Duodenal mucosa (tissue), 2 donors: ENCODE results near the gene VDAC2.
"Not testable (repeated sequence)": the region's sequence is repeated elsewhere in the genome, so short reads cannot be mapped to it uniquely, and the experiment has no call there.

Experiments
- H3K27ac ChIP-seq: one replicate; pipeline ENCODE4 v1.7.0; 2013; ENCODE audit warnings: low read depth, low read length
- H3K27me3 ChIP-seq, 2 donors: one replicate each; pipeline ENCODE4 v1.7.0; 2013; ENCODE audit warnings: low read length in 2 of 2, control low read depth in 1 of 2; ENCODE audit not compliant: insufficient read depth in 2 of 2, control insufficient read depth in 1 of 2
- H3K36me3 ChIP-seq, 2 donors: one replicate each; pipeline ENCODE4 v1.7.0; 2013; ENCODE audit warnings: low read length in 2 of 2, control low read depth in 1 of 2; ENCODE audit not compliant: insufficient read depth in 2 of 2, control insufficient read depth in 1 of 2
- H3K4me1 ChIP-seq, 2 donors: one replicate each; pipeline ENCODE4 v1.7.0; 2013; ENCODE audit warnings: low read length in 2 of 2, control low read depth in 1 of 2; ENCODE audit not compliant: insufficient read depth in 2 of 2, control insufficient read depth in 1 of 2
- H3K4me3 ChIP-seq, 2 donors: one replicate each; pipeline ENCODE4 v1.7.0; 2013; ENCODE audit warnings: low read length in 2 of 2, low read depth in 1 of 2
- H3K9ac ChIP-seq, 2 donors: one replicate each; pipeline ENCODE4 v1.7.0; 2013; ENCODE audit warnings: low read length in 2 of 2, low read depth in 1 of 2
- H3K9me3 ChIP-seq, 2 donors: one replicate each; pipeline ENCODE4 v1.7.0; 2013; ENCODE audit warnings: low read length in 2 of 2, control low read depth in 1 of 2; ENCODE audit not compliant: control insufficient read depth in 1 of 2

VDAC2 gene

GRCh38 chr10:75180592-75180991, 30.0 kb upstream of the VDAC2 start:
- no peaks in the 10 kb centered on the region for H3K27me3 ChIP-seq
- peaks cover 0 to 8% of the 10 kb centered on the region in 2 donors for H3K4me1 ChIP-seq
- H3K9ac ChIP-seq, result no peak overlapping the region
- peaks cover 4 to 15% of the 10 kb centered on the region in 2 donors for H3K36me3 ChIP-seq
- no peak overlapping the region for H3K27ac ChIP-seq
- H3K9me3 ChIP-seq, result no peaks in the 10 kb centered on the region
- H3K4me3 ChIP-seq, result no peak overlapping the region

GRCh38 chr10:75181073-75181472, 29.5 kb upstream of the VDAC2 start:
- Histone ChIP-seq H3K27me3 (no peaks in the 10 kb centered on the region), H3K36me3 (peaks cover 4 to 15% of the 10 kb centered on the region in 2 donors), H3K9ac (no peak overlapping the region), H3K27ac (no peak overlapping the region), H3K4me3 (no peak overlapping the region), H3K9me3 (no peaks in the 10 kb centered on the region), H3K4me1 (peaks cover 0 to 8% of the 10 kb centered on the region in 2 donors)

DNA sequence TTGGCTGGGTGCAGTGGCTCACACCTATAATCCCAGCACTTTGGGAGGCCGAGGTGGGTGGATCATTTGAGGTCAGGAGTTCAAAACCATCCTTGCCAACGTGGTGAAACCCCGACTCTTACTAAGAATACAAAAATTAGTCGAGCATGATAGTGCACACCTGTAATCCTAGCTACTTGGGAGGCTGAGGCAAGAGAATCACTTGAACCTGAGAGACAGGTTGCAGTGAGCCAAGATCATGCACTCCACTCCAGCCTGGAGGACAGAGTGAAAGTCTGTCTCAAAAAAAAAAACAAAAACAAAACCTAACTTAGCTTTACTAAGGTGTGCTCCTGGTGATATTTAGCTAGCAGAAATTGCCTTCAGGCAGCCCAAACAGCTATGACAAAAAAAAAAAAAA, 24.3 kb upstream of the VDAC2 start:
- Histone ChIP-seq H3K27me3 (no peaks in the 10 kb centered on the region), H3K4me1 (peaks cover under 1 to 3% of the 10 kb centered on the region in 2 donors), H3K36me3 (no peaks in the 10 kb centered on the region), H3K9ac (no peak overlapping the region), H3K9me3 (no peaks in the 10 kb centered on the region), H3K27ac (no peak overlapping the region), H3K4me3 (no peak overlapping the region)

DNA sequence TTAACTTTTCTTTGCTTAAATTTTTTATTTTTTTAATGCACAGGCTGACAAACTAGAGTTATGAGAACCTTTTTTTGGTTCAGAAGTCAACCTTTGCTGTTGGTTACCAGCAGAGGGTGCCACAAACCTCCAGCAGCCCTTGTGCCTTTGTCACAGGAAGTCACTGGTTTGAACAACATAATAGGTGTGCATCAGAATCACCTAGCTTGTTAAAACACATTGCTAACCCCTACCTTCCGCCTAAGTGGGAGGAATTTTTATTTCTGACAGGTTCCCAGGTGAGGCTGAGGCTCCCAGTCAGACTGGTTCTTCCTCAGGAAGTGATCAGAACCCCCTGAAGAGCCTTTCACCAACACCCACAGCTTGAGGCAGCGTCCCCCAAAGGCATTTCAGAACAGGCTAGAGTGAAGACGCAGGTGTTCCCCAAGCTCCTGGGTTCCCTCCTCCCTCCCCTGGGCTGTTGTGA, 22.6 kb upstream of the VDAC2 start:
- no peak overlapping the region for H3K9ac ChIP-seq
- no peak overlapping the region for H3K4me3 ChIP-seq
- peaks cover 7% of the 10 kb centered on the region in 2 donors for H3K4me1 ChIP-seq
- no peaks in the 10 kb centered on the region for H3K36me3 ChIP-seq
- no peak overlapping the region for H3K27ac ChIP-seq
- no peaks in the 10 kb centered on the region for H3K9me3 ChIP-seq
- no peaks in the 10 kb centered on the region for H3K27me3 ChIP-seq

GRCh38 chr10:75188522-75188921, 22.1 kb upstream of the VDAC2 start:
- not testable (repeated sequence) for H3K36me3 ChIP-seq, H3K4me1 ChIP-seq, H3K4me3 ChIP-seq, H3K27ac ChIP-seq, H3K9me3 ChIP-seq, H3K9ac ChIP-seq, H3K27me3 ChIP-seq

- H3K4me3 ChIP-seq, result no peak overlapping the region
- no peaks in the 10 kb centered on the region for H3K27me3 ChIP-seq
- H3K36me3 ChIP-seq, result no peaks in the 10 kb centered on the region
- H3K9ac ChIP-seq, result no peak overlapping the region
- no peaks in the 10 kb centered on the region for H3K9me3 ChIP-seq
- no peak overlapping the region for H3K27ac ChIP-seq
- peaks cover 7% of the 10 kb centered on the region in 2 donors for H3K4me1 ChIP-seq
Observed at GRCh38 chr10:75189266-75190096, 21.1 kb upstream of the VDAC2 start.

- Histone ChIP-seq H3K4me1 (peaks cover 7% of the 10 kb centered on the region in 2 donors), H3K27me3 (no peaks in the 10 kb centered on the region), H3K9me3 (no peaks in the 10 kb centered on the region), H3K27ac (no peak overlapping the region), H3K9ac (no peak overlapping the region), H3K36me3 (no peaks in the 10 kb centered on the region), H3K4me3 (no peak overlapping the region)
Observed at GRCh38 chr10:75191821-75192568, 18.6 kb upstream of the VDAC2 start.

GRCh38 chr10:75194625-75195024, 16.0 kb upstream of the VDAC2 start:
- H3K4me1 ChIP-seq, H3K9me3 ChIP-seq, H3K27me3 ChIP-seq, H3K9ac ChIP-seq, H3K27ac ChIP-seq, H3K4me3 ChIP-seq, H3K36me3 ChIP-seq: not testable (repeated sequence)

GRCh38 chr10:75195035-75195763, 15.4 kb upstream of the VDAC2 start:
- Histone ChIP-seq H3K36me3 (no peaks in the 10 kb centered on the region), H3K9ac (no peak overlapping the region), H3K27ac (no peak overlapping the region), H3K4me3 (no peak overlapping the region), H3K9me3 (no peaks in the 10 kb centered on the region), H3K27me3 (no peaks in the 10 kb centered on the region), H3K4me1 (peaks cover 4 to 7% of the 10 kb centered on the region in 2 donors)

- H3K27ac ChIP-seq, result no peak overlapping the region
- H3K36me3 ChIP-seq, result no peaks in the 10 kb centered on the region
- H3K27me3 ChIP-seq, result no peaks in the 10 kb centered on the region
- H3K9me3 ChIP-seq, result no peaks in the 10 kb centered on the region
- no peak overlapping the region for H3K9ac ChIP-seq
- H3K4me3 ChIP-seq, result no peak overlapping the region
- H3K4me1 ChIP-seq, result peaks cover 6 to 10% of the 10 kb centered on the region in 2 donors
Observed at GRCh38 chr10:75197066-75197465, 13.5 kb upstream of the VDAC2 start.
